Activated naive CD4-positive, alpha-beta T cell treated with anti-CD3 and anti-CD28 coated beads for 36 hours (primary cell): ENCODE results near the gene PKN3. TPM values are rescaled to one million over a fixed set of nuclear protein-coding genes. Genes with fewer than 3 reads are reported as not detected.

Experiments used
- CTCF ChIA-PET: fragments of 350-600 bp; sonication (Branson Sonifier 250); formaldehyde crosslinking; loops from one replicate; lab custom pipeline; 2021; ENCODE audit warnings: antibody characterized with exemption; lab: Charles Lee
- DNase-seq: peaks from one replicate; pipeline ENCODE4 v3.0.0-alpha.2; 2020
- H3K27ac Mint-ChIP-seq: one replicate; pipeline ENCODE4 v1.8.0; 2021; ENCODE audit warnings: mild to moderate bottlenecking, mixed read lengths
- H3K27me3 Mint-ChIP-seq: one replicate; pipeline ENCODE4 v1.8.0; 2021; ENCODE audit warnings: low read depth, mixed read lengths
- H3K36me3 Mint-ChIP-seq: one replicate; pipeline ENCODE4 v1.8.0; 2021; ENCODE audit warnings: low read depth, mixed read lengths
- H3K4me1 Mint-ChIP-seq: one replicate; pipeline ENCODE4 v1.8.0; 2021; ENCODE audit warnings: low read depth, mixed read lengths
- H3K4me3 Mint-ChIP-seq: one replicate; pipeline ENCODE4 v1.8.0; 2021; ENCODE audit warnings: mild to moderate bottlenecking, moderate library complexity, mixed read lengths
- H3K9me3 Mint-ChIP-seq: one replicate; pipeline ENCODE4 v1.8.0; 2021; ENCODE audit warnings: mixed read lengths
- intact Hi-C: fragments of 100-400 bp; cut with micrococcal nuclease; formaldehyde crosslinking; loops from one replicate; pipeline ENCODE4 v1.15.1; 2023
- total RNA-seq, 2 experiments: library from RNA; stranded (reverse); gene quantifications; one replicate each; pipeline ENCODE4 v1.2.3, GENCODE V29; 2021

The PKN3 gene
- total RNA-seq, 2 experiments from 2014 or later = 6.3 to 7.3 TPM

GRCh38 chr9:128712451-128713410 is 10.4 kb downstream of the PKN3 start:
- no peak for DNase-seq
- Mint-ChIP-seq H3K9me3 (no peaks in the 10 kb centered on the region), H3K4me3 (no peak overlapping the region), H3K36me3 (no peaks in the 10 kb centered on the region), H3K27ac (no peak overlapping the region), H3K4me1 (no peaks in the 10 kb centered on the region), H3K27me3 (no peaks in the 10 kb centered on the region)
- intact Hi-C loops = no loop called here
- CTCF ChIA-PET = interaction anchor here (0.8 kb wide), 1 partner anchor 215 kb away, joined by 3 read pairs; no protein-coding TSS in a partner anchor

- no peak for DNase-seq
- intact Hi-C loops = no loop called here
- H3K9me3 Mint-ChIP-seq = no peaks in the 10 kb centered on the region
- H3K4me3 Mint-ChIP-seq = no peak overlapping the region
- no peaks in the 10 kb centered on the region for H3K36me3 Mint-ChIP-seq
- H3K4me1 Mint-ChIP-seq = no peaks in the 10 kb centered on the region
- H3K27ac Mint-ChIP-seq = no peak overlapping the region
- no peaks in the 10 kb centered on the region for H3K27me3 Mint-ChIP-seq
- CTCF ChIA-PET = no interaction called here
Observed at GRCh38 chr9:128713411-128713780, 11.1 kb downstream of the PKN3 start.

GRCh38 chr9:128713941-128714573 is 11.8 kb downstream of the PKN3 start:
- intact Hi-C loops = no loop called here
- Mint-ChIP-seq H3K4me1 (no peaks in the 10 kb centered on the region), H3K9me3 (no peaks in the 10 kb centered on the region), H3K27ac (no peak overlapping the region), H3K36me3 (no peaks in the 10 kb centered on the region), H3K4me3 (no peak overlapping the region), H3K27me3 (no peaks in the 10 kb centered on the region)
- CTCF ChIA-PET = interaction anchor here (1.2 kb wide), 1 partner anchor 12 kb away, joined by 3 read pairs; the partner anchor contains the start of gene PKN3
- no peak for DNase-seq

DNA sequence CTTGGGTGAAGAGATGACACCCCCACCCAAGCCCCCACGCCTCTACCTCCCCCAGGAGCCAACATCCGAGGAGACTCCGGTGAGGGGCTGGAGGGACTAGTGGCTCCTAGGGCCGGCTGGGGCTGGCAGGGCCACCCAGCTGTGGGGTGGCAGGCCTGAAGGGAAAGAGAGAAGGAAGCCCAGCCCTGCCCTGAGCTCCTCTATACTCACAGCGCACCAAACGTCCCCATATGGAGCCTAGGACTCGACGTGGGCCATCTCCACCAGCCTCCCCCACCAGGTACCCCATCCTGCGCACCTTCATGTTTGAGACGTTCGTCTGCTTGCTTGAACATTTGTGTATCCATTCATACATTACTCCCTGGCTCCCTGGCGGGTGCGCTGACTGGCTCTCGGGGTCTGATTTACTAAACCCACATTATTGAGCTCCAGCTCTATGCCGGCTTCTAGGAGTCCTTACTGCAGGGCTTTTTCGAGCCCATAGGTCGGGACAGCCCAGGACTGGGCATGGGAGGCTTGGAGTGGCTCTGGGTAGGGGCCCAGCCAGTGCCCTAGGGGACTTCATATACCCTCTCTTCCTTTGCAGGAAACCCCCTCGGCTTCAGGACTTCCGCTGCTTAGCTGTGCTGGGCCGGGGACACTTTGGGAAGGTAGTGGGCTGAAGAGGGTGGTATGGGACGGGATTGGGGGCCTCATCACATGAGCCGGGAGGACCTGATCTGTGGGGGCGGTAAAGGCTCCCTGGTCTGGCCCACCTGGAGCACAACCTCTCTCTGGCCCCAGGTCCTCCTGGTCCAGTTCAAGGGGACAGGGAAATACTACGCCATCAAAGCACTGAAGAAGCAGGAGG is 12.5 kb downstream of the PKN3 start:
- H3K27me3 Mint-ChIP-seq = no peaks in the 10 kb centered on the region
- no peak for DNase-seq
- no peaks in the 10 kb centered on the region for H3K36me3 Mint-ChIP-seq
- no peaks in the 10 kb centered on the region for H3K9me3 Mint-ChIP-seq
- no peak overlapping the region for H3K4me3 Mint-ChIP-seq
- no peak overlapping the region for H3K27ac Mint-ChIP-seq
- intact Hi-C loops = no loop called here
- no peaks in the 10 kb centered on the region for H3K4me1 Mint-ChIP-seq
- CTCF ChIA-PET = interaction anchor here (1.2 kb wide), 1 partner anchor 13 kb away, joined by 3 read pairs; the partner anchor contains the start of gene PKN3

GRCh38 chr9:128715436-128715750 is 13.1 kb downstream of the PKN3 start:
- H3K4me1 Mint-ChIP-seq = no peaks in the 10 kb centered on the region
- peak overlapping the region; percentile 24 for H3K27ac Mint-ChIP-seq
- CTCF ChIA-PET = no interaction called here
- H3K4me3 Mint-ChIP-seq = no peak overlapping the region
- H3K27me3 Mint-ChIP-seq = no peaks in the 10 kb centered on the region
- DNase-seq = no peak
- intact Hi-C loops = no loop called here
- H3K36me3 Mint-ChIP-seq = no peaks in the 10 kb centered on the region
- H3K9me3 Mint-ChIP-seq = no peaks in the 10 kb centered on the region

DNA sequence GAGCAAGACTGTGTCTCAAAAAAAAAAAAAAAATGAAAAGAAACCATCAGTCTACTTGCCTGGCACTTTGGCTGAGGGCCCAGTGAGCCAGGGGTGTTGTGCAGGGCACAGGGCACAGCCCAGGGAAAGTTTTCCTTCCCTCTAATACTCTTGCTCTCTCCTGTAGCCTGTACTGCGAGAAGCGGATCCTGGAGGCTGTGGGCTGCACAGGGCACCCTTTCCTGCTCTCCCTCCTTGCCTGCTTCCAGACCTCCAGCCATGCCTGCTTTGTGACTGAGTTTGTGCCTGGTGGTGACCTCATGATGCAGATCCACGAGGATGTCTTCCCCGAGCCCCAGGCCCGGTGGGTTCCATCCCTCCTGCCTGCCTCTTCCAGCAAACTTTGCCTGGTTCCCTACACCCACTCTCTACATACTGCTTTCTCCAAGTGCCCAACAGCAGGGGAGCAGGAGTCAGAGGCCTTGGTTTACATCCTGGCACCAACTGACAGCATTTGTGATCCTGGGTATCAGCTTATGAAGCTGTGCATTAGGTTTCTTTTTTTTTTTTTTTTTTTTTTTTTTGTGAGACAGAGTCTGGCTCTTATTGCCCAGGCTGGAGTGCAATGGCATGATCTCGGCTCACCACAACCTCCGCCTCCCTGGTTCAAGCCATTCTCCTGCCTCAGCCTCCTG is 14.4 kb downstream of the PKN3 start:
- no peaks in the 10 kb centered on the region for H3K4me1 Mint-ChIP-seq
- intact Hi-C loops = no loop called here
- H3K27ac Mint-ChIP-seq = no peak overlapping the region
- H3K27me3 Mint-ChIP-seq = no peaks in the 10 kb centered on the region
- no peak for DNase-seq
- no peak overlapping the region for H3K4me3 Mint-ChIP-seq
- no peaks in the 10 kb centered on the region for H3K9me3 Mint-ChIP-seq
- CTCF ChIA-PET = no interaction called here
- H3K36me3 Mint-ChIP-seq = no peaks in the 10 kb centered on the region

- Mint-ChIP-seq H3K4me3 (no peak overlapping the region), H3K9me3 (no peaks in the 10 kb centered on the region), H3K27me3 (no peaks in the 10 kb centered on the region), H3K4me1 (peaks cover 9% of the 10 kb centered on the region), H3K36me3 (no peaks in the 10 kb centered on the region), H3K27ac (no peak overlapping the region)
- CTCF ChIA-PET = interaction anchor here (0.7 kb wide), 3 partner anchors 12 to 1138 kb away, joined by 4 to 5 read pairs (median 4); no protein-coding TSS in a partner anchor
- intact Hi-C loops = no loop called here
- no peak for DNase-seq
Observed at GRCh38 chr9:128718047-128718446, 15.7 kb downstream of the PKN3 start.

DNA sequence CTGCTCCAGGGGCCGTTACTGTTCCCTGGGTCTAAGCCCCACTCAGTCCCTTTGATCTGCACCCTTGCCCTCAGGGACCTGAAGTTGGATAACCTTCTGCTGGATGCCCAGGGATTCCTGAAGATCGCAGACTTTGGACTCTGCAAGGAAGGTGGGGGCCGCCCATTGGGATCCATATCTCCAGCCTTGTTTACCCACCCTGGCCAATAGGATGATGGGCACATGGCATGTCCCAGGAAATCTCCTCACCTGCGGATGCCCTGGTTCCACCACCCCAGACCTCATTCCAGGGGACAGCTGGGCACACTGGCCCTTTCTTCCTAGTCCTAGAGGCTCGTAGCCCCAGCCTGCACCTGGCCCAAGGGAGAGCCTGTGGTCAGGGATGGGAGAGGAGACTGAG is 16.2 kb downstream of the PKN3 start:
- Mint-ChIP-seq H3K27me3 (no peaks in the 10 kb centered on the region), H3K36me3 (peaks cover under 1% of the 10 kb centered on the region), H3K4me3 (no peak overlapping the region), H3K27ac (no peak overlapping the region), H3K9me3 (no peaks in the 10 kb centered on the region), H3K4me1 (peaks cover 13% of the 10 kb centered on the region)
- intact Hi-C loops = no loop called here
- CTCF ChIA-PET = interaction anchor here (0.7 kb wide), 1 partner anchor 1138 kb away, joined by 4 read pairs; no protein-coding TSS in a partner anchor
- no peak for DNase-seq

GRCh38 chr9:128719919-128720605 is 17.8 kb downstream of the PKN3 start:
- Mint-ChIP-seq H3K9me3 (no peaks in the 10 kb centered on the region), H3K36me3 (peaks cover 2% of the 10 kb centered on the region), H3K4me1 (peaks cover 23% of the 10 kb centered on the region), H3K27ac (no peak overlapping the region), H3K4me3 (no peak overlapping the region), H3K27me3 (no peaks in the 10 kb centered on the region)
- intact Hi-C loops = loop anchor here (5.0 kb wide), 1 partner anchor 67 kb away; the partner anchor contains the start of gene TBC1D13
- DNase-seq = no peak
- CTCF ChIA-PET = no interaction called here

DNA sequence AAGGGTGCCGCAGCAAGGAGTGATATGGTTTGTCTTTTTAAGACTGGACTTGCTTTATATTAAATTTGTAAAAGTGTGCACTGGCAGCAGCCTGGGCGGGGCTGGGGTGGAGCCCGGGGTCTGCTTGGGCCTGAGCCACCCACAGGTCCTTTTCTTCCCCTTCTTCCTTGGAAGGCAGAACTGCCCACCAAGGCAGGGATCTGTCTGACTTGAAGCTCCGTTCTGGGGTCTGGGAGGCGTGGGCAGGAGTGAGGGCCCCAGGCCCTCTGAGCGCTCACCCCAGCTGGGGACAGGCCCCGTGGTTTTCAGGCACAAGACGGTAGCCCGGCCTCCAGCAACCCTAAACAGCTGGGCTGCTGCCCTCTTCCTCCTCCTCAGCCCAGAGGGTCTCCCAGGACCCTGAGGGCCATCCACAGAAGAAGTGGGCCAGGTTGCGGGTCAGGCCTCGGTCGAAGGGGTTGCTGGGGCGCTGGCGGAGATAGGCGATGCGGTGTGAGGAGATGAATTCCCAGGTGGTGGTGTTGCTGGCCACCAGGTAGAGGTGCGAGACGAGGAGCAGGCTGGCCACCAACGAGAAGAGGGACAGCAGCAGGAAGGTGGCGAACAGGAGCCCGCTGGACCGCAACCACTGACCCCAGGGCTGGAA is 18.7 kb downstream of the PKN3 start:
- no peak for DNase-seq
- H3K27me3 Mint-ChIP-seq = no peaks in the 10 kb centered on the region
- no peaks in the 10 kb centered on the region for H3K9me3 Mint-ChIP-seq
- H3K27ac Mint-ChIP-seq = no peak overlapping the region
- peak overlapping the region; percentile 15 for H3K4me3 Mint-ChIP-seq
- CTCF ChIA-PET = no interaction called here
- intact Hi-C loops = loop anchor here (5.0 kb wide), 1 partner anchor 66 kb away; the partner anchor contains the start of gene TBC1D13
- H3K4me1 Mint-ChIP-seq = peaks cover 25% of the 10 kb centered on the region
- H3K36me3 Mint-ChIP-seq = peaks cover 2% of the 10 kb centered on the region

- no peak overlapping the region for H3K4me3 Mint-ChIP-seq
- intact Hi-C loops = loop anchor here (5.0 kb wide), 1 partner anchor 66 kb away; the partner anchor contains the start of gene TBC1D13
- H3K36me3 Mint-ChIP-seq = peaks cover 2% of the 10 kb centered on the region
- DNase-seq = no peak
- H3K27ac Mint-ChIP-seq = no peak overlapping the region
- CTCF ChIA-PET = no interaction called here
- H3K9me3 Mint-ChIP-seq = no peaks in the 10 kb centered on the region
- H3K4me1 Mint-ChIP-seq = peaks cover 25% of the 10 kb centered on the region
- H3K27me3 Mint-ChIP-seq = no peaks in the 10 kb centered on the region
Observed at GRCh38 chr9:128721487-128722010, 19.2 kb downstream of the PKN3 start.
